GM21786 (cell line): ENCODE data around the gene ESRP2.

ENCODE experiments used
- ATAC-seq: cut with Tn5 transposase; IDR thresholded peaks from one replicate; pipeline ENCODE4 v1.9.1; 2021; ENCODE audit not compliant: unreplicated experiment

Gene ESRP2

DNA sequence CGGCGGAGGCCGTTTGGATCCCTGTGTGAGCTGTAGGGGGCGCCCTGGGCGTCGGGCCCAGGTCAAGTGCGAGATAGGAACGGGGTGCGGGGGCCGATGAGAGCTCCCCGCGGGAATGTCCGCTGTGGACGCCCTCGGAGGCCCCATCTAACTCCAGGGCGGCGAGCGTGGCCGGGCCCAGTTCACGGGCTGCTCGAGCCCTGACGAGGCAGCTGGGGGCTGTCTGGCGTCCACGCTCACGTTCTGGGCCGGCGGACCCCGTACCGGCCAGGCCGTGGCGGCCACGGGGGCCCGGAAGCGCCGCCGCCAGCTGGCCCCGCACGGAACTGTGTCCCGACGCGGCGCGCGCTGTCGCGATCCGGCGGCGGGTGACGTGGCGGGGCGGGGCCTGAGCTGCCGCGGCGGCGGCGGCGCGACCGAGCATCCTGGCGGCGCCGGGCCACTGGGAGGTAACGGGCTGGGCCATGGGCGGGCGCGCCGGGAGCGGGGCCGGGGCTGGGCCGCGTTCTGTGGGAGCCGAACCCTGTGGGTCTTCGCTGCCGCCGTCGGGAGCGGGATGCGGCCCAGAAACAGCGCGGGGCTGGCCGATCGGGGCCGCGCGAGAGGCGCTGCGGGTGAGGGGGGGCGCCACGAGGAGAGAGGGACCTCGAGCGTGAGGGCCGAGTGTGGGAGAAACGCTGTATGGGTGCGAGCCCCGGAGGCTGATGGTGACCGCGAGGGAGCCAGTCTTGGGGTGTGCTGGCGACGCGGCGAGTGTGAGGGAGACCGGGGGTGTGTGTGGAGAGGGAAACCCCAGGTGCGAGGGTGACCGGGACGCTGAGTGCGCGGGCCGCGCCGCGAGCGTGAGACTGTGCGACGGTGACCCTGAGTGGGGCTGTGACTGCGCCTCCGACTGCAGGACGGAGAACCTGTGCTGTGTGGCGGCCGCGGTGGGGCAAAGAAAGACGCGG, 28.5 kb upstream of the ESRP2 start, which contains the start of gene SLC7A6:
SLC7A6 (plus strand) TSS at position 399 of the 950 bp plus-strand sequence. CDS start 10,201 bp downstream, outside the sequence.
- ATAC-seq: peak; percentile 49

DNA sequence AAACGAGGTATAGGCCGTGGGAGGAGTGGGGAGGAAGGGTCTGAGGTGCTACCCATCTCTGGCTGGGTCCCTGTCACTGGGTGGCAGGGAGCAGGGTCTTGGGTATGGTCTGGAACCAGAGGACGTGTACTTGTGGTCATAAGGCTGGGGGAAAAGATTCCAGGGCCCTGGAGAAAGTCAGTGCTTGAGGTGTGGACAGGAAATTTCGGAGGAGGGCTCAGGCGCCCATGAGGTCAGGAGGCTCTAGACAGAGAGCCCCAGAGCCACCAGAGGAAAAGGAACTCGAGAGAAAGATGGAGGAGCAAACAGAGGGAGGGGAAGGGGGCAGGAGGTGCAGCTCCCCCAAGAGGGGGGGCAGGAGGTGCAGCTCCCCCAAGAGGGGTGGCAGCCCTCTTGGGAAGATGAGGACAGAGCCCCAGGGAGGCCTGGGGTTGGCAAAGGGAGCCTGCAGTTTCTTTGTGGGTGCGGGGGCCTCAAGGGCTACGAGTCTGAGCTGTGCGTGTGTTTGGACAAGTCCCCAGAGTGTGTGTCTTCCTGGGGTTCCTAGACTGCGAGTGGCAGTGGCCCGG, 27.7 kb upstream of the ESRP2 start:
- ATAC-seq: no peak

DNA sequence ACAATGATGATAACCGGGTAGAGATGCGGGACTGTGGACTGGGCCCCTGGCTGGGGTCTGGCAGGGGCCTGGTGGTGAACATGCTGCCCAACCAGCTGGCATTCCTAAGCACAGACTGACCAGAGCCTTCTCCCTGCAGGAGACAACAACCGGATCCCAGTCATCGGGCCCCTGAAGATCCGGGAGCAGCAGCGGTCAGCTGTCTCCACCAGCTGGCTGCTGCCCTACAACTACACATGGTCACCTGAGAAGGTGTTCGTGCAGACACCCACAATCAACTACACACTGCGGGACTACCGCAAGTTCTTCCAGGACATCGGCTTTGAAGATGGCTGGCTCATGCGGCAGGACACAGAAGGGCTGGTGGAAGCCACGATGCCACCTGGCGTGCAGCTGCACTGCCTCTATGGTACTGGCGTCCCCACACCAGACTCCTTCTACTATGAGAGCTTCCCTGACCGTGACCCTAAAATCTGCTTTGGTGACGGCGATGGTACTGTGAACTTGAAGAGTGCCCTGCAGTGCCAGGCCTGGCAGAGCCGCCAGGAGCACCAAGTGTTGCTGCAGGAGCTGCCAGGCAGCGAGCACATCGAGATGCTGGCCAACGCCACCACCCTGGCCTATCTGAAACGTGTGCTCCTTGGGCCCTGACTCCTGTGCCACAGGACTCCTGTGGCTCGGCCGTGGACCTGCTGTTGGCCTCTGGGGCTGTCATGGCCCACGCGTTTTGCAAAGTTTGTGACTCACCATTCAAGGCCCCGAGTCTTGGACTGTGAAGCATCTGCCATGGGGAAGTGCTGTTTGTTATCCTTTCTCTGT, 23.3 kb upstream of the ESRP2 start:
- no peak for ATAC-seq

DNA sequence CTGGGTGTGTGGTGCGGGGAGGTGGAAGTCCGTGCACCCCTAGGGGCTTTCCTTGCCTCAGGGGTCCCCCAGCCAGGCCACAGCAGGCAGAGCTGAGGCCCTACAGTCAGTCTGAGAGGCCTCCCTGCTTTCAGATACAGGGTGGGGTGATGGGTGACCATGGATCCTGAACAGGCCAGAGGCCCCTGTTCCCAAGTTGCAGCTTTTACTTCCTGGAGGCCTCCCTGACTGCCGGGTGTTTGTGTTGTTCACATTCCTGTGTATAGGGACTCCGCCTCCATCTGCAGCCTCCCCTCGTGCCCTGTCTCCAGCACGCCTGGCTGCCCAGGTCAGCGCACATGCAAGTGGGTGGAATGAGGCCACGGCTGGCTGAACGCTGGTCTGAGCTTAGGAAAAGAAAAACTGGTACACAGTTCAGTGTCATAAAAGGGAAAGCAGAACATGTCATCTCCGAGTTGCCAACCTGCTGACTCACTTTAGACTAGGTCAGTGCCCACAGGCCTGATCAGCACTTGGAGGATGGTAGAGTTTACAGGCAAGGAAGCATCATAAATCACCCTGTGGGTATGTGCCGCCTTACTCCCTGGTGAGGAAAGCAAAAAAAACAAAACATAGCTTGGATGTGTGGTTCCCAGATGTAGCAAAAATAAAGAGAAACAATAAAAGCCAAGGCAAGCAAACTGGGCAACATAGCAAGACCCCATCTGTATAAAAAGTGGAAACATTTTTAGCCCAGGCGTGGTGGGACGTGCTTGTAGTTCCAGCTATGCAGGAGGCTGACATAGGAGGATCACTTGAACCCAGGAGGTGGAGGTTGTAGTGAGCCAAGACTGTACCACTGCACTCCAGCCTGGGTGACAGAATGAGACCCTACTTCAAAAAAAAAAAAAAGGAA, 22.2 kb upstream of the ESRP2 start:
- peak; percentile 38 for ATAC-seq

DNA sequence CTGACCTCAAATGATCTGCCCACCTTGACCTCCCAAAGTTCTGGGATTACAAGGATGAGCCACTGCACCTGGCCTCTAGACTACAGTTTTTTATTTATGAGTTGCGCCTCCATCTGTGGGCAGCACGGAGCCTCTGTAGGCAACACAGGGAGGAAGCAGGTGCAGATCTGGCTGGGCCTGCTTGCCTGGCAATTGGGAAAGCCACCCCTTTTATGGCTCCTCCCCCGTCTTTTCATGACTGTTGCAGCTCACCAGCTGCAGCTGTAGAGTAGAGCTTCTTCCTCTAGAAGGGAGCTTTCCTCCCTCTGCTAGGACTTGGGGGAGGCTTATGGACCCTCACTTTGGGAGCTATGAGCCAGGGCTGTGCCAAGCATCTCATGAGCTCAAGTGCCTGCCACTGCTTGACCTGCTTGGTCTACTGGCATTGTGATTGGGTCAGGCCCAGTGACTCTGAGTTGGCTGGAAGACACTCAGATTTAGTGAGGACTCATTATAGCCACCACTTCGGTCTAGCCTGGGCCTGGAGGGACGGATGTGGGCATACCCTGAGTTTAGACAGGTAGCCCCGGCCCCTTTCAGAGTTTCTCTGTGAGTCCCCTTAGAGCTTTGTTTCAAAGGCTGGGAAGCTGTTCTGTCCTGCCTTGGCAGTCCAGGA, 21.5 kb upstream of the ESRP2 start:
- peak; percentile 61 for ATAC-seq

DNA sequence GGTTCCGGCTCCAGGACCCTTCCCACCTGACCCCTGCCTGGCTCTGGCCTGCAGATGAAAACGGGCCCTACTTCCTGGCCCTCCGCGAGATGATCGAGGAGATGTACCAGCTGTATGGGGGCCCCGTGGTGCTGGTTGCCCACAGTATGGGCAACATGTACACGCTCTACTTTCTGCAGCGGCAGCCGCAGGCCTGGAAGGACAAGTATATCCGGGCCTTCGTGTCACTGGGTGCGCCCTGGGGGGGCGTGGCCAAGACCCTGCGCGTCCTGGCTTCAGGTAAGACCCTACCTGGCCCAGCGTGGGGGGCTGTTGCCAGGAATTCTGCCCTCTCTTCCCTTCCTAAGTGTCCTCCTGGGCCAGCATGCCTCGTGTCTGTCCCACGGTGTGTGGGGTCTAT, 19.8 kb upstream of the ESRP2 start:
- no peak for ATAC-seq

DNA sequence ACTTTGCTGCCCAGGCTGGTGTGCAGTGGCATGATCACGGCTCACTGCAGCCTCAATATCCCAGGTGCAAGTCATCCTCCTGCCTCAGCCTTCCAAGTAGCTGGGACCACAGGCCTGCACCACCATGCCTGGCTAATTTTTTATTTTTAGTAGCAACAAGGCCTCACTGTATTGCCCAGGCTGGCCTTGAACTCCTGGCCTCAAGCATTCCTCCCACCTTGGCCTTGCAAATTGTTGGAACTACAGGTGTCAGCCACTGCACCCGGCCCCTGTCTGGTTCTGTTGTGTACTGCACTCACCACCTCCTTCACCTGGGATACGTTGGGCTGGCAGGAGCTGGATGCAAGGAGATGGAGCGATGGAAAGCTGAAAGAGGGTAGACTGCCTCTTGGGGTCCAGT, 17.8 kb upstream of the ESRP2 start:
- no peak for ATAC-seq

DNA sequence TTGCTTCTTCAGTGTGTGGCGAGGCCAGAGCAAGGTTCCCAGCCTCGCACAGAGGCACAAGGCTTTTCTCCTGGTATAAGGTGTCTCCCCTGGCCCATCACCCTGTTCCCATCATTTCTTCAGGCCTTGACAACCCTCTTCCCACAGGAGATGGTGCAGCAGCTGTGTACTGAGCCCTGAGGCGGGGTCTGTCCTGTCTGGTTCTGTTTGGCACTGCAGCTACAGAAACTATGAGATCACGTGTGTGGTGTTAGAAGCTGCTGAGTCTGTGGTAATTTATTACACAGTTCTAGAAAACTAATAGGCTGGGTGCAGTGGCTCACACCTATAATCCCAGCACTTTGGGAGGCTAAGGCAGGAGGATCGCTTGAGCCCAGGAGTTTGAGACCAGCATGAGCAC, 16.5 kb upstream of the ESRP2 start:
- ATAC-seq: no peak

DNA sequence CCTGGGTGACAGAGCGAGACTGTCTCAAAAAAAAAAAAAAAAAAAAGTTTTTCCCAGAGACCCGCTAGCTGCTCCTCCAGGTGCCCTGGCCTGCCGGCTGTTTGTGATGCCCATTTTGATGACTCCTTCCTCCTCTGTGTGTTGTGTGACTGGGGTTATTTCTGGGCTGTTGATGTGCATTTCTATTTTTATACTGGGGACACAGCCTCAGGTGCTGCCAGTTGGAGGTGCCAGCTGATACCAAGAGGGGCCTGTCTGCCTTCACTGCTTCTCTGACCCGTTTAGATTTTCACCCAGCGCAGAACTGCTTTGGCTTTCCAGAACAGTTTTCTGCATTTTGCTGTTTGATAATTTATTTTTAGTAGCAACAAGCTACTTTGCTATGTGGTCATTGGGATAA, 15.9 kb upstream of the ESRP2 start:
- no peak for ATAC-seq

DNA sequence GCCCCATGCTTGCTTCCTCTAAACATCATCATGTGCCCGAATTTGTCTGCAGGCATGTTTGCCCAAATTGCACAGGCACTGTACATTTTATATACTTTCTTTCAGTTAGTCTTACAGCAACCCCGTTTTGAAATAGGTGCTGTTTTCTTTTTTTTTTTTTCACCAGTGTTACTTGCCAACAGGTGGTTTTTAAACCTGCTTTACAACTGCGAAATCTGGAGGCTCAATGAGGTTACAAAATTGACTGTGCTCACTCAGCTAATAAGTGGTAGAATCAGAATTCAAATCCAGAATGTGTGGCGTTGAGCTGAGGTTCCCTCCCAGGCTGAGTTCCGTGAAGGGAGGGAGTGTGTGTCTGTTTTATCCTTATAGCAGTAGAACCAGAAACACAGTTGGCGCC, 15.0 kb upstream of the ESRP2 start:
- no peak for ATAC-seq

DNA sequence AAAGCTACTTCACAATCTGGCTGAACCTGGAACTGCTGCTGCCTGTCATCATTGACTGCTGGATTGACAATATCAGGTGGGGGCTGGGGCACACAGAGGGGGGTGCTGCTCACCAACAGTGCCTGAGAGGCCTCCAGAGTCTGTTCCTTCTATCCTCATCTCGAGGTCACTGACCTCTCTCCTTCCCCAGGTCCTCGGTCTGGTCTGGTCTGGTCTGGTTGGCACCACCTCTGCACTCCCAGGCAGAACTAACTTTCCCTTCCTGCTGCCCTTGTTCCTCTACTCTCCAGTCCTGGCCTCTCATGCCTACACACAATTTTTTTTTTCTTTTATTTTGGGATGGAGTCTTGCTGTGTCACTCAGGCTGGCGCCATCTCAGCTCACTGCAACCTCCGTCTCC, 13.4 kb upstream of the ESRP2 start:
- ATAC-seq: no peak

DNA sequence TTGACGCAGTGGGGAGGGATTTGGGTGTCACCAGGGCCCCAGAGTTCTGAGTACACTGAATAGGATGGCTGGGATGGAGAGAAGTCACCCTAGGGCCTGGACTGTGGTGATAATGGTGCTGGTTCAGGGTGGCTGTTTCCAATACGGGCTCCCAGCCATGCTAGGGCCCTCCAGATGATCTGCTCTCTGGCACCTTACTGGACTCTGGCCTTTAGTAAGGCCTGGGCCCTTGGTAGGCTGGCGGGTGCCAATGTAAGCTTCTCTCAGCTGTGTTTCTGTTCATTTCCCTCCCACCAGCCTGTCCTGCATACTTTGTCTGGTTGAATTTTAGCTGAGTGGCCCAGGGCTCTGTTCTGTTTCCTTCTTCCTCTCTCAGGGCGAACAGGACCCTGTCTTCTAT, 12.0 kb upstream of the ESRP2 start:
- ATAC-seq: no peak

DNA sequence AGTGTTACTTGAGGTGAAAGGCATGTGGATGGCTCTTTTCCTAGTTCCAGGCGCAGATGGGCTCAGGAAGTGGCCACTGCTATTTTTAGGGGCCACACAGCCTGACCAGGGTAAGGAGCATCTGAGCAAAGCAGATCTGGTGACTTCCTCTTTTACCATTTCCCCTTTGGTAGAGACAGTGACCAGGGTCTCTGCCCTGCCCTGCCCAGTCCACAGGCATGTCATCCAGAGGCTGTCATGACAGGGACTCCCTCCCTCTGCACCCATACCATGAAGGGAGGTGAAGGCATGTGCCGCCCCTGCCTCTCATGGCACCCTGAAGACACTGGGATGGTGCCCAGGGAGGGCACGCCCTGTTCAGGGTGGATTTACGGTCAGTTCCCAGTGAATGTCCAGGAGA, 11.5 kb upstream of the ESRP2 start:
- no peak for ATAC-seq

DNA sequence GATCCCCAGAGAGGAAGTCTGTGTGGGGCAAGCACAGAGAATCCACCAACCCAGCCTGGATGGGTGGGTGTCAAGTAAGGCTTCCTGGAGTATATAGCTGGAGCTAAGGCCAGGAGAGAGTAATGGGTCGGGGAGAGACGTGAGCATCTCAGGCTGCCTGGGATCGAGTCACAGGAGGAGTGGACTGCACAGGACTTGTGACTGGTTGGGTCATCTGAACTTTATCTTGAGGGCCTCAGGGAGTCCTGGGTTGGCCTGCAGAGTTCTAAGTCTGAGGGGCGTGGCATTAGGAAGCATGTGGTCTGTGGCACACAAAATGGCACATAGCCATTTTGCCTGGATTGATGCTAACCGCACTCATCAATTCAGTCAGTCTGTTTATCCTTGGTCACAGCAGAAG, 10.7 kb upstream of the ESRP2 start:
- ATAC-seq: no peak

DNA sequence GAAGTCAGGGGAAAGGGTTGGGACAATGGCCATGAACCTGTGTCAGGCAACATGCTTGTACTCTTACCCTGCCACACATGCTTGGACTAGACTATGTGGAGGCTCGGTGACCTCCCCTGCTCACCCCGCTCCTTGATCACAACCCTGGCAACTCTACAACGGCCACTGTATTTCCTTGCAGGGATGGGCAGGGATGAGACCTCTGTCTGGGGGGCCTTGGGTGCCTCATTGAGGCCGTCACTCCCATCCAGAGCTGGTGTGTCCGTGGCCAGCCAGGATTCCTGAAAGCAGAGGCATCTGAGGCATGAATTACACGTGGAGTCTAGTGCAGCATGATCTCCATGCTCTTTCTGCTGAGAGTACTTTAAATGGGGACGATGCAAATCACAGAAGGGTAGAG, 10.2 kb upstream of the ESRP2 start:
- no peak for ATAC-seq

DNA sequence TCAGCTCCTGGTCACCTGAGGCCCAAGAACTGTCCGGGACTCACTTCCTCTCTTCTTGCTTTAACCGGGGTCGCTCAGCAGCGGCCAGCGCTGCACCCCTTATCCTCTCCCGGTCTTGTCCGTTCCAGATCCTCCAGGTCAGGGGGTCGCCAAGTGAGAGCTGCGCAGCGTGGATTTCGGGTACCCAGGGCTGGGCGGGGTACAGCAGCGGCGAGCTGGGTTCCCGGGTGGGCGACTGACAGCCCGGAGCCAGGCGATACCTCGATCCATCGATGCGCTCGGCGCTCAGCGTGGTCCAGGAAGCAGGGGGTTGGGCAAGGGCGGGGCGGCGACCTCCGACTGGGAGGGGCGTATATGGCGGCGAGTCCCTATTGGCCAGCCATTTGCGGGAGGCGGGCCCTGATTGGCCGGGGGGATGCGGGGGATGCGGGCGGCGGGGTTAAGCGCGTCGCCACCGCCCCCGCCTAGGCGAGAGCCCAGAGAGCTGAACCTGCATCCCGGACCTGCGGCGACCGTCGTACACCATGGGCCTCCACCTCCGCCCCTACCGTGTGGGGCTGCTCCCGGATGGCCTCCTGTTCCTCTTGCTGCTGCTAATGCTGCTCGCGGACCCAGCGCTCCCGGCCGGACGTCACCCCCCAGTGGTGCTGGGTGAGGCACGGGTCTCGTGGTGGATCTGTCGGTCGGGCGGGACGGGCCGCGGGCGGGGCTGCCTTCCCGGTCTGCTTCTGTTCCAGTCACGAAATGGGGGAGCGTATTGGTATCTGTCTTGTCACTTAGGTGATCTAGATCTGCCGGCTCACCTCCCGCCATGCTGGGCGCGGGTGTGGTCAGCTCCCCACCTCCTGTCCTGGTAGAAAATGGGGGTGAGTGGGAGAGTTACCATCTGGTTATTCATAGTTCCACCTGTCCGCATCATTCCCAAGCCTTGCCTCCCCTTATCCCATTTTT, 9.3 kb upstream of the ESRP2 start, which contains the start of gene PLA2G15:
PLA2G15 (plus strand) TSS at position 471 of the 951 bp plus-strand sequence; CDS start at position 525, 54 bp downstream.
- peak; percentile 72 for ATAC-seq

DNA sequence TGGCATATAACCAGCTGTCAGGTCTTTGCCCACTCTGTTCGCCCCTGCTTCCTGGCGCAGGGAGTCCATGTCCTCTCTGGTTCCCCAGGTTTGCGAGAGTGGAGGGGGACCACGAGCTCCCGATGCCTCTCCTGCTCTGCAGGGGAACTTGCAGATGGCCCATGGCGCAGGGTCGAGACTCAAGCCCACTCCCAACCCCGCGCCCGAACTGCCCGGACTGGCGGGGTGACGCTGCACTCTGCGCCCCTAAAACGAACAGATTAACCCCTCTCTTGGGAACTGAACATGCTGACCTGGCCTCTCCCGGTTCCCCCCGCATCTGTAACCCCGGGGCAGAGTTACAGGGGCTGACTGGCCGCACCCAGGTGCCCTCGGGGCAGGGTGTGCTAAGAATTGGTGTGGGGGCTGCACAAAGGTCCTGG, 8.6 kb upstream of the ESRP2 start:
- no peak for ATAC-seq

DNA sequence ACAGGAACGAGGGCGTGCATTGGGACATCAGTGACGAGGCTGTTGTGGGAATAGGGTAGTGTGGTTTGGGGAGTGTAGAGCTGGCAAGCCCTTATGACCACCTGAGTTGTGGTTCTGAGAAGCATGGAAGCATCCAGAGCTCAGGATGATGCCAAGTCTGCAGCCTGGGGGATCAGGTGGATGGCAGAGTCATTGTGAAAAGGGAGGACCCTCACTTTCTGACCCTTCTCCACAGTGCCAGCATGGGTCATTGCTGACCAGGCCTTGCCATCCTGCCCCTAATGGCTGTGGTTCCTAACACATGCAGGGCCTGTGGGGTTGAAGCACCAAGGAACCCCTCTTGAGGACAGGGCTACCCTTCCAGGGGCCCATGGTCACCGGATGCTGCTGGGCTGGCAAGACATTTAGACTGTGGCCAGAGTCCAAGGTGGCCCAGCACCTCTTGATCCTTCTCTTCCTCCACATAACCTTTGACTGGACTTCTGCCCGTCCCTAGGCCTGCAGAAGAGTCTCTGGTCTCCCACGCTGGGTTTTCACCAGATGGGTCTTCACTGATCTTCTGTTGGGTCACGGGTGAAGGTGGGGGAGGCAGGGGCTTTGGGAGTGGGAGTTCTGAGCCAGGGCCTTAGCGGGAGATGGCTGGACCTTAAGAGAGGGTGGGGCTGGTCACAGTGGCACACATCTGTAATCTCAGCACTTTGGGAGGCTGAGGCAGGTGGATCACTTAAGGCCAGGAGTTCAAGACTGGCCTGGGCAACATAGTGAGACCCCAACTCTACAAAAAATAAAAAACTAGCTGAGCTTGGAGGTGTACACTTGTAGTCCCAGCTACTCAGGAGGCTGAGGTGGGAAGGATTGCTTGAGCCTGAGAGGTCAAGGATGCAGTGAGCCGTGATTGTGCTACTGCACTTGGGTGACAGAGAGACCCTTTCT, 7.3 kb upstream of the ESRP2 start:
- no peak for ATAC-seq
